PC-9 (cell line): ENCODE measurements around the gene TRIP13.

ENCODE experiments used
- EZH2 ChIP-seq: fragments of 200-600 bp; sonication (generic); IDR thresholded peaks from 2 replicates; pipeline ENCODE4 v1.8.0; 2017; ENCODE audit warnings: antibody characterized with exemption, low read depth
- TF ChIP-seq, protein P1 (sequence below): fragments of 200-600 bp; sonication (generic); conservative IDR thresholded peaks from 2 replicates; pipeline ENCODE4 v1.6.1; 2017; ENCODE audit warnings: mixed run types, antibody characterized with exemption, mild to moderate bottlenecking, moderate library complexity

DNA sequence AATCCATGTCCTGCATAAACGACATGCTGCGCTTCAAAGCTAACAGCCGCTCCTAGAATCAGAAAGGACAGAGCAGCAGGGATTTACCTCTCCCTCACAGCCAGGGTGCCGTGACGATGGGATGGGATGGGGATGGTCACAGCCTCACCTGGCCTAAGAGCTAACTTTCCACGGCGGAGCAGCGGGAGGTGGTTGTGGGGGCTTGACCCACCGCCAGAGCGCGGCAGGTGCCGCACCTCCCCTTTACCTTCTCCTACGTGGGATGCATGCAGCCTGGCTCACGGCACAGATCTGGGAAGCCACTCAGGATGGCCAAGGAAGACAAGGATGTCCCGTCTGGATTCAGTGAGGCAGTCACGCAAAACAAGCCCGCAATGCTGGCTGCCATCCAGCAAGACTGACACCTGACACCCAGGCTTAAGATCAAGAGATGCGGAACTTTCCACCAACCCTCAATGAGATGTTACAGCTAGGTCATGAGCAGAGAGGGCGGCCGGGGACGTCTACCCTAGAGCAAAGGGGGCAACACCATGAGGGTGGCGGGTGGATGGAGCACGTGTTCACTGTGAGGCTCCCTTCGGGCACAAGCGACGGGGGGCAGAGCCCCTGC lies 5.9 kb upstream of the TRIP13 start:
- TF ChIP-seq, protein P1, sequence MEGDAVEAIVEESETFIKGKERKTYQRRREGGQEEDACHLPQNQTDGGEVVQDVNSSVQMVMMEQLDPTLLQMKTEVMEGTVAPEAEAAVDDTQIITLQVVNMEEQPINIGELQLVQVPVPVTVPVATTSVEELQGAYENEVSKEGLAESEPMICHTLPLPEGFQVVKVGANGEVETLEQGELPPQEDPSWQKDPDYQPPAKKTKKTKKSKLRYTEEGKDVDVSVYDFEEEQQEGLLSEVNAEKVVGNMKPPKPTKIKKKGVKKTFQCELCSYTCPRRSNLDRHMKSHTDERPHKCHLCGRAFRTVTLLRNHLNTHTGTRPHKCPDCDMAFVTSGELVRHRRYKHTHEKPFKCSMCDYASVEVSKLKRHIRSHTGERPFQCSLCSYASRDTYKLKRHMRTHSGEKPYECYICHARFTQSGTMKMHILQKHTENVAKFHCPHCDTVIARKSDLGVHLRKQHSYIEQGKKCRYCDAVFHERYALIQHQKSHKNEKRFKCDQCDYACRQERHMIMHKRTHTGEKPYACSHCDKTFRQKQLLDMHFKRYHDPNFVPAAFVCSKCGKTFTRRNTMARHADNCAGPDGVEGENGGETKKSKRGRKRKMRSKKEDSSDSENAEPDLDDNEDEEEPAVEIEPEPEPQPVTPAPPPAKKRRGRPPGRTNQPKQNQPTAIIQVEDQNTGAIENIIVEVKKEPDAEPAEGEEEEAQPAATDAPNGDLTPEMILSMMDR, result no peak
- TF ChIP-seq EZH2, result no peak
